GM19467 (cell line): ENCODE measurements around the gene KCNG2.

Experiments used
- ATAC-seq: cut with Tn5 transposase; IDR thresholded peaks from one replicate; pipeline ENCODE4 v1.9.1; 2021; ENCODE audit warnings: mild to moderate bottlenecking, moderate library complexity; ENCODE audit not compliant: unreplicated experiment

KCNG2 gene

GRCh38 chr18:79919089-79919488, 121.4 kb downstream of the KCNG2 start:
- ATAC-seq, result no peak

- ATAC-seq, result no peak
These were observed 124.5 kb downstream of the KCNG2 start for GRCh38 chr18:79921984-79922965.

- no peak for ATAC-seq
These were observed 125.3 kb downstream of the KCNG2 start for GRCh38 chr18:79922971-79923411.

GRCh38 chr18:79923896-79924585, 126.3 kb downstream of the KCNG2 start:
- ATAC-seq, result no peak

GRCh38 chr18:79924814-79925731, 127.3 kb downstream of the KCNG2 start:
- no peak for ATAC-seq

- no peak for ATAC-seq
These were observed 128.6 kb downstream of the KCNG2 start for GRCh38 chr18:79926306-79926705.

- no peak for ATAC-seq
These were observed 129.2 kb downstream of the KCNG2 start for GRCh38 chr18:79926715-79927606.

- no peak for ATAC-seq
These were observed 130.1 kb downstream of the KCNG2 start for GRCh38 chr18:79927607-79928562.

- no peak for ATAC-seq
These were observed 130.8 kb downstream of the KCNG2 start for GRCh38 chr18:79928563-79928960.

GRCh38 chr18:79930020-79930642, 132.4 kb downstream of the KCNG2 start:
- ATAC-seq, result no peak

GRCh38 chr18:79931475-79931874, 133.7 kb downstream of the KCNG2 start:
- no peak for ATAC-seq

- ATAC-seq, result no peak
These were observed 135.2 kb downstream of the KCNG2 start for GRCh38 chr18:79932907-79933306.

- ATAC-seq, result no peak
These were observed 136.0 kb downstream of the KCNG2 start for GRCh38 chr18:79933765-79934164.

GRCh38 chr18:79934311-79935097, 136.8 kb downstream of the KCNG2 start:
- no peak for ATAC-seq

- no peak for ATAC-seq
These were observed 137.4 kb downstream of the KCNG2 start for GRCh38 chr18:79935098-79935480.

GRCh38 chr18:79935499-79935898, 137.8 kb downstream of the KCNG2 start:
- no peak for ATAC-seq

- no peak for ATAC-seq
These were observed 138.2 kb downstream of the KCNG2 start for GRCh38 chr18:79935925-79936324.

GRCh38 chr18:79936641-79937040, 138.9 kb downstream of the KCNG2 start:
- ATAC-seq, result no peak
